B cell (primary cell): ENCODE results near the gene ANKRD29. TPM values are rescaled to one million over a fixed set of nuclear protein-coding genes. Genes with fewer than 3 reads are reported as not detected.
A peak's percentile ranks its signal among the peaks of the same experiment; 100 is the strongest.

ENCODE experiments used
- ATAC-seq: fragments of 200-7000 bp; cut with Tn5 transposase; one replicate; pipeline ENCODE4 v1.10.0; 2021; ENCODE audit warnings: low read depth, mild to moderate bottlenecking, moderate number of reproducible peaks, moderate library complexity
- CTCF ChIA-PET: fragments of 350-600 bp; sonication (Branson Sonifier 250); formaldehyde crosslinking; loops from one replicate; lab custom pipeline; 2021; ENCODE audit warnings: antibody characterized with exemption, inconsistent platforms; lab: Charles Lee
- POLR2A ChIA-PET: fragments of 350-600 bp; sonication (Branson Sonifier 250); formaldehyde crosslinking; loops from one replicate; lab custom pipeline; 2021; ENCODE audit warnings: antibody characterized with exemption; lab: Charles Lee
- DNase-seq: peaks from one replicate; pipeline ENCODE4 v3.0.0; 2013
- H2AFZ ChIP-seq: 2 replicates; pipeline ENCODE4 v1.6.1; 2012; ENCODE audit warnings: mild to moderate bottlenecking, low read depth, low read length; ENCODE audit not compliant: insufficient read depth, poor library complexity, severe bottlenecking
- H3K27ac ChIP-seq, 2 donors: 1 replicate in 1 of 2; 2 replicates in 1 of 2; pipeline ENCODE4 v1.5.1; 2012 to 2013; ENCODE audit warnings: low read length in 2 of 2, mild to moderate bottlenecking in 2 of 2, moderate library complexity in 1 of 2
- H3K27me3 ChIP-seq, 4 experiments: fragments of 200-600 bp in 1 of 4; sonication (generic) in 1 of 4; replicated peaks in 1 of 4; 1 replicate in 2 of 4; 2 replicates in 2 of 4; pipeline versions ENCODE4 v1.6.1 to v1.7.0; 2013 to 2016; ENCODE audit warnings: low read length in 3 of 4, mild to moderate bottlenecking in 2 of 4, mixed read lengths in 1 of 4, moderate library complexity in 1 of 4; ENCODE audit not compliant: insufficient read depth in 4 of 4, control insufficient read depth in 3 of 4; ENCODE audit errors: control extremely low read depth in 1 of 4
- H3K36me3 ChIP-seq, 2 experiments: replicated peaks in 1 of 2; 1 replicate in 1 of 2; 2 replicates in 1 of 2; pipeline versions ENCODE4 v1.6.1 to v1.7.1; 2013; ENCODE audit warnings: low read length in 1 of 2; ENCODE audit not compliant: insufficient read depth in 2 of 2, control insufficient read depth in 1 of 2; ENCODE audit errors: control extremely low read depth in 1 of 2, extremely low read depth in 1 of 2
- H3K4me1 ChIP-seq, 2 donors: fragments of 200-600 bp in 1 of 2; sonication (generic) in 1 of 2; 1 replicate in 1 of 2; 2 replicates in 1 of 2; pipeline versions ENCODE4 v1.5.1 to v1.6.1; 2013 to 2017; ENCODE audit warnings: low read length in 2 of 2; ENCODE audit not compliant: control insufficient read depth in 2 of 2, insufficient read depth in 2 of 2
- H3K4me2 ChIP-seq: replicated peaks from 2 replicates; pipeline ENCODE3; 2012; ENCODE audit warnings: mild to moderate bottlenecking, low read depth, low read length; ENCODE audit not compliant: poor library complexity, severe bottlenecking
- H3K4me3 ChIP-seq, 5 experiments: fragments of 200-600 bp in 1 of 5; sonication (generic) in 1 of 5; 1 replicate in 3 of 5; 2 replicates in 2 of 5; pipeline versions ENCODE4 v1.5.1 to v1.7.0; 2011 to 2016; ENCODE audit warnings: low read length in 4 of 5, mild to moderate bottlenecking in 4 of 5, low read depth in 2 of 5, control low read depth in 1 of 5, moderate library complexity in 1 of 5; ENCODE audit not compliant: insufficient read depth in 1 of 5; ENCODE audit errors: control extremely low read depth in 1 of 5, extremely low read depth in 1 of 5
- H3K79me2 ChIP-seq: fragments of 200-600 bp; sonication (generic); one replicate; pipeline ENCODE4 v1.6.0; 2016; ENCODE audit warnings: low read length; ENCODE audit not compliant: control insufficient read depth, insufficient read depth
- H3K9ac ChIP-seq: fragments of 200-600 bp; sonication (generic); 2 replicates; pipeline ENCODE4 v1.6.1; 2017; ENCODE audit warnings: mild to moderate bottlenecking, low read length, moderate library complexity
- H3K9me3 ChIP-seq, 3 donors: one replicate each; pipeline versions ENCODE4 v1.6.1 to v1.7.1; 2013; ENCODE audit warnings: low read length in 2 of 3; ENCODE audit not compliant: control insufficient read depth in 2 of 3, insufficient read depth in 1 of 3; ENCODE audit errors: control extremely low read depth in 1 of 3
- H4K20me1 ChIP-seq: 2 replicates; pipeline ENCODE4 v1.6.0; 2012; ENCODE audit warnings: mild to moderate bottlenecking, low read length; ENCODE audit not compliant: insufficient read depth, control insufficient read depth, poor library complexity, severe bottlenecking
- H3K27ac Mint-ChIP-seq: one replicate; pipeline ENCODE4 v1.8.0; 2021; ENCODE audit warnings: mixed read lengths
- H3K27me3 Mint-ChIP-seq: one replicate; pipeline ENCODE4 v1.8.0; 2021; ENCODE audit warnings: mixed read lengths
- H3K4me1 Mint-ChIP-seq: one replicate; pipeline ENCODE4 v1.8.0; 2021; ENCODE audit warnings: mixed read lengths
- H3K4me3 Mint-ChIP-seq: one replicate; pipeline ENCODE4 v1.8.0; 2021; ENCODE audit warnings: mixed read lengths
- H3K9me3 Mint-ChIP-seq: one replicate; pipeline ENCODE4 v1.8.0; 2022; ENCODE audit warnings: mixed read lengths; ENCODE audit not compliant: insufficient read depth
- CTCF ChIP-seq: fragments of 200-600 bp; IDR thresholded peaks from one replicate; pipeline ENCODE4 v1.8.0; 2022; ENCODE audit warnings: antibody characterized with exemption, mild to moderate bottlenecking
- EZH2 ChIP-seq: IDR thresholded peaks from 2 replicates; pipeline ENCODE4 v1.6.1; 2012; ENCODE audit warnings: borderline replicate concordance, low read depth, mild to moderate bottlenecking, moderate library complexity, low read length; ENCODE audit not compliant: insufficient read depth, poor library complexity, severe bottlenecking
- WGBS: methylation state at CpG from one replicate; pipeline ENCODE4 v1.1.5; 2013; ENCODE audit warnings: missing lambda C conversion rate; ENCODE audit not compliant: insufficient coverage; 5-methylcytosine and 5-hydroxymethylcytosine counted together
- intact Hi-C: fragments of 100-400 bp; cut with micrococcal nuclease; formaldehyde crosslinking; loops from one replicate; pipeline ENCODE4 v1.10.0; 2022
- polyA plus RNA-seq: library from polyadenylated mRNA; depleted of rRNA; stranded (reverse); fragments of >200 nt; gene quantifications from 2 replicates; pipeline ENCODE4 v1.2.3, GENCODE V29; 2012
- total RNA-seq, 2 donors: library from RNA; stranded (reverse); fragments of 120-200 nt in 1 of 2; gene quantifications; 1 replicate in 1 of 2; 2 replicates in 1 of 2; pipeline versions ENCODE4 v1.2.3 to v1.2.4, GENCODE V29; 2013 to 2022

Gene ANKRD29
- total and polyA plus RNA-seq, 2 donors (not counting 1 experiment from before 2014, with no cell fraction given) = not detected

GRCh38 chr18:23661735-23662308 lies 889 bp downstream of the ANKRD29 start:
- TF ChIP-seq EZH2 = no peak
- TF ChIP-seq CTCF = no peak
- no peaks in the 10 kb centered on the region for H4K20me1 ChIP-seq
- Mint-ChIP-seq H3K4me3 (peak overlapping the region; percentile 60), H3K27me3 (peaks cover 56% of the 10 kb centered on the region), H3K4me1 (peaks cover 14% of the 10 kb centered on the region), H3K27ac (peak overlapping the region; percentile 35), H3K9me3 (no peaks in the 10 kb centered on the region)
- H3K4me2 ChIP-seq = peak overlapping the region; percentile 79
- no peaks in the 10 kb centered on the region for H3K36me3 ChIP-seq
- no peak for DNase-seq
- 66% methylated on average over 4 of the region's 9 CpGs for WGBS
- CTCF ChIA-PET = no interaction called here
- peak overlapping the region; percentile 53 for H3K9ac ChIP-seq
- H3K4me3 ChIP-seq = peak overlapping the region in 4 of 5 experiments; percentile 5 to 50 (median 37)
- POLR2A ChIA-PET = no interaction called here
- intact Hi-C loops = no loop called here
- peak overlapping the region; percentile 2 for H2AFZ ChIP-seq
- no peaks in the 10 kb centered on the region for H3K79me2 ChIP-seq
- H3K4me1 ChIP-seq = peaks cover 15 to 21% of the 10 kb centered on the region in 2 donors
- no peak overlapping the region for H3K27ac ChIP-seq
- no peaks in the 10 kb centered on the region for H3K9me3 ChIP-seq
- ATAC-seq = no peak
- H3K27me3 ChIP-seq = peaks cover 0 to 29% (median 23%) of the 10 kb centered on the region in 4 experiments

GRCh38 chr18:23658285-23658684 lies 4.4 kb downstream of the ANKRD29 start:
- H3K4me1 Mint-ChIP-seq = peaks cover 12% of the 10 kb centered on the region
- CTCF ChIA-PET = no interaction called here
- no peak for ATAC-seq
- H3K4me3 ChIP-seq = no peak overlapping the region
- H3K4me1 ChIP-seq = peaks cover 15 to 19% of the 10 kb centered on the region in 2 donors
- TF ChIP-seq EZH2 = no peak
- no peak for TF ChIP-seq CTCF
- H4K20me1 ChIP-seq = no peaks in the 10 kb centered on the region
- H3K4me2 ChIP-seq = no peak overlapping the region
- H2AFZ ChIP-seq = no peak overlapping the region
- no peak overlapping the region for H3K27ac Mint-ChIP-seq
- peaks cover 0 to 27% (median 22%) of the 10 kb centered on the region in 4 experiments for H3K27me3 ChIP-seq
- no peak overlapping the region for H3K9ac ChIP-seq
- H3K4me3 Mint-ChIP-seq = no peak overlapping the region
- intact Hi-C loops = no loop called here
- peaks cover 53% of the 10 kb centered on the region for H3K27me3 Mint-ChIP-seq
- H3K36me3 ChIP-seq = no peaks in the 10 kb centered on the region
- no peak overlapping the region for H3K27ac ChIP-seq
- no peaks in the 10 kb centered on the region for H3K9me3 ChIP-seq
- H3K9me3 Mint-ChIP-seq = no peaks in the 10 kb centered on the region
- 81% methylated on average over 3 of the region's 5 CpGs for WGBS
- H3K79me2 ChIP-seq = no peaks in the 10 kb centered on the region
- no peak for DNase-seq
- POLR2A ChIA-PET = no interaction called here
